ENCODE measurements around the gene CLEC18C. TPM values are rescaled to one million over a fixed set of nuclear protein-coding genes. Genes with fewer than 3 reads are reported as not detected.
A peak's percentile ranks its signal among the peaks of the same experiment; 100 is the strongest.
"Not testable (repeated sequence)": the region's sequence is repeated elsewhere in the genome, so short reads cannot be mapped to it uniquely, and the experiment has no call there.

Gene CLEC18C
- total and polyA plus RNA-seq, 10 donors: 0.09 to 1.2 (median 0.49) TPM; not detected in 2

- Histone ChIP-seq H3K27ac (no peak overlapping the region), H3K4me3 (no peak overlapping the region), H3K36me3 (peaks cover 27 to 67% (median 66%) of the 10 kb centered on the region in 6 donors), H3K9me3 (no peaks in the 10 kb centered on the region), H3K27me3 (replicated peaks in 1 of 7) (no peaks in the 10 kb centered on the region), H3K4me1 (peaks cover 0 to 6% (median 1%) of the 10 kb centered on the region in 6 donors)
- peak; percentile 53 for DNase-seq
- 86 to 94% (median 93%) methylated on average over 6 of the region's 6 CpGs for WGBS, 5 donors
- intact Hi-C loops (cut with DNase I; ENCODE audit: low total_unique reads): no loop called here
- no peak for TF ChIP-seq POLR2AphosphoS5 (IDR thresholded peaks at IDR 0.05)
- TF ChIP-seq POLR2A (IDR thresholded peaks at IDR 0.05): no peak
Measured at GRCh38 chr16:70161350-70161749, 12.2 kb upstream of the CLEC18C start.

GRCh38 chr16:70162041-70162451 lies 11.5 kb upstream of the CLEC18C start:
- peaks cover 0 to 6% (median 1%) of the 10 kb centered on the region in 6 donors for H3K4me1 ChIP-seq
- H3K9me3 ChIP-seq: no peaks in the 10 kb centered on the region
- peak; percentile 19 for DNase-seq
- 74 to 88% (median 82%) methylated on average over 7 of the region's 7 CpGs for WGBS, 5 donors
- H3K27ac ChIP-seq: no peak overlapping the region
- no peaks in the 10 kb centered on the region for H3K27me3 ChIP-seq (replicated peaks in 1 of 7)
- peaks cover 22 to 60% (median 59%) of the 10 kb centered on the region in 6 donors for H3K36me3 ChIP-seq
- TF ChIP-seq POLR2A (IDR thresholded peaks at IDR 0.05): no peak
- TF ChIP-seq POLR2AphosphoS5 (IDR thresholded peaks at IDR 0.05): no peak
- no peak for TF ChIP-seq CTCF (IDR thresholded peaks at IDR 0.05 in 8 of 11, conservative IDR thresholded peaks at IDR 0.05 in 3 of 11)
- intact Hi-C loops (cut with DNase I; ENCODE audit: low total_unique reads): no loop called here
- no peak overlapping the region for H3K4me3 ChIP-seq

GRCh38 chr16:70163596-70163995 lies 10.0 kb upstream of the CLEC18C start:
- no peak for TF ChIP-seq POLR2A (IDR thresholded peaks at IDR 0.05)
- TF ChIP-seq CTCF (IDR thresholded peaks at IDR 0.05 in 8 of 11, conservative IDR thresholded peaks at IDR 0.05 in 3 of 11): no peak
- TF ChIP-seq POLR2AphosphoS5 (IDR thresholded peaks at IDR 0.05): peak in 1 of 3 donors; percentile 44
- WGBS, 5 donors: 87 to 93% (median 89%) methylated on average over 10 of the region's 10 CpGs
- Histone ChIP-seq H3K36me3 (peaks cover 14 to 45% (median 43%) of the 10 kb centered on the region in 6 donors), H3K4me3 (no peak overlapping the region), H3K27ac (no peak overlapping the region), H3K4me1 (peaks cover 0 to 6% (median 1%) of the 10 kb centered on the region in 6 donors), H3K9me3 (no peaks in the 10 kb centered on the region), H3K27me3 (replicated peaks in 1 of 7) (no peaks in the 10 kb centered on the region)
- DNase-seq: peak; percentile 49
- intact Hi-C loops (cut with DNase I; ENCODE audit: low total_unique reads): no loop called here

GRCh38 chr16:70166688-70167087 lies 6.9 kb upstream of the CLEC18C start:
- peaks cover 2 to 14% (median 13%) of the 10 kb centered on the region in 6 donors for H3K36me3 ChIP-seq
- H3K4me3 ChIP-seq; H3K9me3 ChIP-seq; H3K4me1 ChIP-seq; intact Hi-C loops (cut with DNase I; ENCODE audit: low total_unique reads); H3K27ac ChIP-seq; H3K27me3 ChIP-seq (replicated peaks in 1 of 7): not testable (repeated sequence)
- peak; percentile 70 for DNase-seq
- 89 to 100% (median 95%) methylated on average over 1 to 5 of the region's 10 CpGs; no CpG with 5 or more reads in 1 of the 5 donors for WGBS, 5 donors

GRCh38 chr16:70173916-70174315 lies 329 bp downstream of the CLEC18C start:
- H3K4me1 ChIP-seq; H3K27ac ChIP-seq; H3K27me3 ChIP-seq (replicated peaks in 1 of 7); intact Hi-C loops (cut with DNase I; ENCODE audit: low total_unique reads); H3K4me3 ChIP-seq; H3K9me3 ChIP-seq; H3K36me3 ChIP-seq; DNase-seq: not testable (repeated sequence)
- 81 to 94% (median 91%) methylated on average over 2 to 9 of the region's 15 CpGs; no CpG with 5 or more reads in 2 of the 5 donors for WGBS, 5 donors

- H3K27ac ChIP-seq; H3K4me1 ChIP-seq; intact Hi-C loops (cut with DNase I; ENCODE audit: low total_unique reads); H3K4me3 ChIP-seq; H3K9me3 ChIP-seq; H3K27me3 ChIP-seq (replicated peaks in 1 of 7); DNase-seq; H3K36me3 ChIP-seq: not testable (repeated sequence)
- WGBS, 5 donors: 68 to 89% (median 82%) methylated on average over 4 to 8 of the region's 21 CpGs
Measured at GRCh38 chr16:70174387-70174932, 873 bp downstream of the CLEC18C start.

- DNase-seq; H3K36me3 ChIP-seq; intact Hi-C loops (cut with DNase I; ENCODE audit: low total_unique reads); H3K27me3 ChIP-seq (replicated peaks in 1 of 7); H3K4me1 ChIP-seq; H3K9me3 ChIP-seq: not testable (repeated sequence)
- whole genome bisulfite sequencing, 5 donors: 16 to 80% (median 28%) methylated on average over 3 to 24 of the region's 71 CpGs
- Histone ChIP-seq H3K27ac (peak overlapping the region in 5 of 8 donors; percentile 58 to 67 (median 66)), H3K4me3 (peak overlapping the region in 5 of 8 donors; percentile 15 to 59 (median 39))
Measured at GRCh38 chr16:70187858-70188607, 14.4 kb downstream of the CLEC18C start.

- Histone ChIP-seq H3K27ac (peak overlapping the region in 5 of 8 donors; percentile 57 to 67 (median 64)), H3K4me3 (peak overlapping the region in 5 of 8 donors; percentile 15 to 59 (median 39))
- H3K27me3 ChIP-seq (replicated peaks in 1 of 7); H3K36me3 ChIP-seq; H3K4me1 ChIP-seq; H3K9me3 ChIP-seq; intact Hi-C loops (cut with DNase I; ENCODE audit: low total_unique reads); DNase-seq: not testable (repeated sequence)
- 1 to 2% (median 2%) methylated on average over 11 to 13 of the region's 22 CpGs; no CpG with 5 or more reads in 2 of the 5 donors for WGBS, 5 donors
Measured at GRCh38 chr16:70188608-70188915, 15.0 kb downstream of the CLEC18C start.

Measured in spleen (tissue), 11 donors.